IMR-90 (cell line): ENCODE data around the gene KIR3DL3. TPM values are rescaled to one million over a fixed set of nuclear protein-coding genes. Genes with fewer than 3 reads are reported as not detected.
"Not testable (repeated sequence)": the region's sequence is repeated elsewhere in the genome, so short reads cannot be mapped to it uniquely, and the experiment has no call there.

Experiments used
- ATAC-seq: fragments of 200-7000 bp; cut with Tn5 transposase; 2 replicates; pipeline ENCODE4 v1.9.1; 2020; ENCODE audit warnings: low read depth, mild to moderate bottlenecking, moderate library complexity
- BruUV-seq: library from RNA; stranded (reverse); fragments of 400-500 nt; replicated peaks from 2 replicates; lab custom pipeline; 2021; lab: Mats Ljungman, UMichigan
- CTCF ChIA-PET: fragments of 300-600 bp; formaldehyde crosslinking; extraction: SDS; loops from one replicate; lab custom pipeline; 2021; ENCODE audit warnings: antibody characterized with exemption; lab: Yijun Ruan, JAX
- POLR2A ChIA-PET: fragments of 300-600 bp; sonication (Branson Sonifier 250); formaldehyde crosslinking; loops from one replicate; lab custom pipeline; 2022; ENCODE audit warnings: antibody characterized with exemption; ENCODE audit not compliant: unreplicated experiment; lab: Charles Lee
- DNase-seq: peaks from one replicate; pipeline ENCODE4 v3.0.0; 2013
- H2AFZ ChIP-seq: replicated peaks from 2 replicates; pipeline ENCODE3; 2013; ENCODE audit warnings: low read length, mild to moderate bottlenecking; ENCODE audit not compliant: poor library complexity
- H2AK5ac ChIP-seq: 2 replicates; pipeline ENCODE4 v1.6.1; 2013; ENCODE audit warnings: low read depth, low read length, inconsistent platforms
- H2AK9ac ChIP-seq: replicated peaks from 2 replicates; pipeline ENCODE3; 2013; ENCODE audit warnings: mild to moderate bottlenecking, low read depth, low read length, moderate library complexity; ENCODE audit not compliant: poor library complexity
- H2BK120ac ChIP-seq: 2 replicates; pipeline ENCODE4 v1.6.1; 2013; ENCODE audit warnings: low read depth, low read length, inconsistent platforms
- H2BK15ac ChIP-seq: 3 replicates; pipeline ENCODE4 v1.6.1; 2013; ENCODE audit warnings: low read depth, low read length, inconsistent platforms
- H2BK20ac ChIP-seq: 2 replicates; pipeline ENCODE4 v1.6.1; 2013; ENCODE audit warnings: low read depth, mild to moderate bottlenecking, inconsistent platforms, low read length, moderate library complexity
- H2BK5ac ChIP-seq: 2 replicates; pipeline ENCODE4 v1.6.1; 2013; ENCODE audit warnings: mild to moderate bottlenecking, low read depth, low read length, inconsistent platforms; ENCODE audit not compliant: poor library complexity, severe bottlenecking
- H3K14ac ChIP-seq: replicated peaks from 2 replicates; pipeline ENCODE4 v1.6.1; 2013; ENCODE audit warnings: low read depth, low read length, inconsistent platforms
- H3K18ac ChIP-seq: 2 replicates; pipeline ENCODE4 v1.6.1; 2013; ENCODE audit warnings: low read depth, low read length, control low read depth
- H3K23ac ChIP-seq: 2 replicates; pipeline ENCODE4 v1.6.1; 2013; ENCODE audit warnings: low read depth, low read length, inconsistent platforms
- H3K27ac ChIP-seq: 2 replicates; pipeline ENCODE4 v1.5.1; 2013; ENCODE audit warnings: mild to moderate bottlenecking, control low read depth, low read length; ENCODE audit not compliant: insufficient read depth
- H3K27me3 ChIP-seq: 2 replicates; pipeline ENCODE4 v1.6.1; 2013; ENCODE audit warnings: low read length; ENCODE audit not compliant: control insufficient read depth, insufficient read depth
- H3K36me3 ChIP-seq: 2 replicates; pipeline ENCODE4 v1.6.1; 2013; ENCODE audit warnings: low read length, mixed read lengths; ENCODE audit not compliant: control insufficient read depth, insufficient read depth
- H3K4ac ChIP-seq: 2 replicates; pipeline ENCODE4 v1.6.1; 2013; ENCODE audit warnings: low read depth, low read length, inconsistent platforms
- H3K4me1 ChIP-seq: 2 replicates; pipeline ENCODE4 v1.6.1; 2013; ENCODE audit warnings: low read length, mixed read lengths; ENCODE audit not compliant: control insufficient read depth, insufficient read depth
- H3K4me2 ChIP-seq: 2 replicates; pipeline ENCODE4 v1.6.1; 2013; ENCODE audit warnings: low read depth, mild to moderate bottlenecking, control low read depth, low read length, moderate library complexity
- H3K4me3 ChIP-seq: 2 replicates; pipeline ENCODE4 v1.5.1; 2013; ENCODE audit warnings: low read depth, mild to moderate bottlenecking, control low read depth, low read length, moderate library complexity; ENCODE audit not compliant: insufficient read depth
- H3K56ac ChIP-seq: 2 replicates; pipeline ENCODE4 v1.6.1; 2013; ENCODE audit warnings: low read length, inconsistent platforms; ENCODE audit not compliant: insufficient read depth; ENCODE audit errors: extremely low read depth
- H3K79me1 ChIP-seq, 2 experiments: 2 replicates each; pipeline ENCODE4 v1.6.1; 2013; ENCODE audit warnings: low read length in 2 of 2, inconsistent platforms in 1 of 2, low read depth in 1 of 2
- H3K9ac ChIP-seq: 2 replicates; pipeline ENCODE4 v1.6.1; 2013; ENCODE audit warnings: low read depth, low read length, control low read depth
- H3K9me1 ChIP-seq: 2 replicates; pipeline ENCODE4 v1.6.1; 2013; ENCODE audit warnings: low read length, inconsistent platforms; ENCODE audit not compliant: insufficient read depth
- H3K9me3 ChIP-seq: 2 replicates; pipeline ENCODE4 v1.6.1; 2013; ENCODE audit warnings: low read length; ENCODE audit not compliant: control insufficient read depth, insufficient read depth
- H4K20me1 ChIP-seq: 2 replicates; pipeline ENCODE4 v1.6.1; 2013; ENCODE audit warnings: low read length, inconsistent platforms; ENCODE audit not compliant: insufficient read depth
- H4K5ac ChIP-seq: 2 replicates; pipeline ENCODE4 v1.6.1; 2013; ENCODE audit warnings: mild to moderate bottlenecking, low read depth, low read length, control low read depth
- H4K8ac ChIP-seq, 2 experiments: 2 replicates each; pipeline ENCODE4 v1.6.1; 2013; ENCODE audit warnings: low read depth in 2 of 2, low read length in 2 of 2, control low read depth in 1 of 2, inconsistent platforms in 1 of 2
- H4K91ac ChIP-seq: 2 replicates; pipeline ENCODE4 v1.6.1; 2013; ENCODE audit warnings: low read depth, low read length, inconsistent platforms; ENCODE audit not compliant: insufficient read depth
- WGBS, 2 experiments: methylation state at CpG; one replicate each; pipeline versions ENCODE4 v1.1.5 to v1.1.7; 2013; ENCODE audit warnings: missing lambda C conversion rate in 2 of 2; ENCODE audit not compliant: insufficient read length in 1 of 2; ENCODE audit errors: extremely low coverage in 2 of 2; 5-methylcytosine and 5-hydroxymethylcytosine counted together
- dilution Hi-C: fragments of 300-500 bp; cut with HindIII; formaldehyde crosslinking; loops from one replicate; pipeline ENCODE4 v1.14.3; 2018; ENCODE audit warnings: low sequenced_read_pairs; ENCODE audit not compliant: unreplicated experiment
- in situ Hi-C: fragments of 300-500 bp; cut with MboI; formaldehyde crosslinking; loops from 3 replicates; pipeline ENCODE4 v1.14.3; 2019; ENCODE audit warnings: low sequenced_read_pairs, inconsistent platforms, mixed read lengths
- intact Hi-C: fragments of 100-400 bp; cut with micrococcal nuclease; formaldehyde crosslinking; loops from 2 replicates; pipeline ENCODE4 v1.10.0; 2022
- polyA plus RNA-seq, 3 experiments: library from polyadenylated mRNA; depleted of rRNA; stranded (reverse); fragments of >200 nt; gene quantifications; 2 replicates each; pipeline ENCODE4 v1.2.3, GENCODE V29; 2012; ENCODE audit warnings: low replicate concordance in 1 of 3
- total RNA-seq: library from RNA; depleted of rRNA; stranded (reverse); fragments of >200 nt; gene quantifications from 2 replicates; pipeline ENCODE4 v1.2.3, GENCODE V29; 2012

KIR3DL3 gene
- total and polyA plus RNA-seq, 2 of the 4 experiments (the other 2 are of a cell fraction): not detected

- H3K4me3 ChIP-seq, H3K56ac ChIP-seq, BruUV-seq, H3K4me1 ChIP-seq, in situ Hi-C loops, H3K14ac ChIP-seq, ATAC-seq, H3K27ac ChIP-seq, H4K8ac ChIP-seq, H2AFZ ChIP-seq, CTCF ChIA-PET, H2AK5ac ChIP-seq, H3K36me3 ChIP-seq, H4K5ac ChIP-seq, H3K18ac ChIP-seq, H2AK9ac ChIP-seq, H4K20me1 ChIP-seq, H3K9ac ChIP-seq, H3K4ac ChIP-seq, H3K27me3 ChIP-seq, H3K79me1 ChIP-seq, H2BK120ac ChIP-seq, H3K23ac ChIP-seq, H3K4me2 ChIP-seq, dilution Hi-C loops, H2BK5ac ChIP-seq, POLR2A ChIA-PET, DNase-seq, H3K9me1 ChIP-seq, intact Hi-C loops, H2BK15ac ChIP-seq, H2BK20ac ChIP-seq, H4K91ac ChIP-seq: not testable (repeated sequence)
- 34% methylated on average over 5 of the region's 5 CpGs; no CpG with 5 or more reads in 1 of the 2 experiments for WGBS, 2 experiments
- H3K9me3 ChIP-seq: peaks cover 25% of the 10 kb centered on the region
These were observed 17.7 kb downstream of the KIR3DL3 start for GRCh38 chr19:54741950-54742349.

GRCh38 chr19:54744080-54744479 lies 19.8 kb downstream of the KIR3DL3 start:
- H2BK120ac ChIP-seq, H3K9ac ChIP-seq, H3K14ac ChIP-seq, H3K27me3 ChIP-seq, H3K36me3 ChIP-seq, dilution Hi-C loops, H3K4me1 ChIP-seq, H2AK9ac ChIP-seq, H4K20me1 ChIP-seq, H4K5ac ChIP-seq, H2AFZ ChIP-seq, H4K91ac ChIP-seq, H3K4me2 ChIP-seq, H2AK5ac ChIP-seq, POLR2A ChIA-PET, H3K4me3 ChIP-seq, H3K56ac ChIP-seq, ATAC-seq, CTCF ChIA-PET, H3K27ac ChIP-seq, intact Hi-C loops, H2BK20ac ChIP-seq, H3K4ac ChIP-seq, H3K9me1 ChIP-seq, DNase-seq, H4K8ac ChIP-seq, H2BK5ac ChIP-seq, H3K79me1 ChIP-seq, H2BK15ac ChIP-seq, in situ Hi-C loops, BruUV-seq, H3K18ac ChIP-seq, H3K23ac ChIP-seq: not testable (repeated sequence)
- peaks cover 18% of the 10 kb centered on the region for H3K9me3 ChIP-seq
- no CpG with 5 or more reads among the region's 5 CpGs for WGBS, 2 experiments
